IPS DF 19.7 (cell line): ENCODE results near the gene PLEKHG5.
"Not testable (repeated sequence)": the region's sequence is repeated elsewhere in the genome, so short reads cannot be mapped to it uniquely, and the experiment has no call there.

ENCODE experiments used
- DNase-seq: peaks from one replicate; pipeline ENCODE4 v3.0.0-alpha.2; 2013; ENCODE audit warnings: low read depth, low spot score

The PLEKHG5 gene

GRCh38 chr1:6461538-6462411 is 29.7 kb downstream of the PLEKHG5 start:
- no peak for DNase-seq

GRCh38 chr1:6461051-6461530 is 30.4 kb downstream of the PLEKHG5 start:
- DNase-seq: no peak

- no peak for DNase-seq
Observed at GRCh38 chr1:6460301-6461050, 31.0 kb downstream of the PLEKHG5 start.

GRCh38 chr1:6459850-6460265 is 31.6 kb downstream of the PLEKHG5 start:
- no peak for DNase-seq

GRCh38 chr1:6456800-6457466 is 34.5 kb downstream of the PLEKHG5 start:
- no peak for DNase-seq

- not testable (repeated sequence) for DNase-seq
Observed at GRCh38 chr1:6455752-6456520, 35.5 kb downstream of the PLEKHG5 start.

- no peak for DNase-seq
Observed at GRCh38 chr1:6454856-6455751, 36.4 kb downstream of the PLEKHG5 start.

GRCh38 chr1:6453895-6454855 is 37.3 kb downstream of the PLEKHG5 start:
- not testable (repeated sequence) for DNase-seq

- DNase-seq: no peak
Observed at GRCh38 chr1:6450943-6451373, 40.5 kb downstream of the PLEKHG5 start.

- DNase-seq: not testable (repeated sequence)
Observed at GRCh38 chr1:6450486-6450885, 41.0 kb downstream of the PLEKHG5 start.

GRCh38 chr1:6450005-6450450 is 41.4 kb downstream of the PLEKHG5 start:
- DNase-seq: no peak

- DNase-seq: no peak
Observed at GRCh38 chr1:6448749-6449631, 42.5 kb downstream of the PLEKHG5 start.

GRCh38 chr1:6447818-6448748 is 43.4 kb downstream of the PLEKHG5 start:
- DNase-seq: no peak

GRCh38 chr1:6447016-6447817 is 44.2 kb downstream of the PLEKHG5 start:
- no peak for DNase-seq

GRCh38 chr1:6446665-6447015 is 44.8 kb downstream of the PLEKHG5 start:
- DNase-seq: no peak

- not testable (repeated sequence) for DNase-seq
Observed at GRCh38 chr1:6445929-6446328, 45.5 kb downstream of the PLEKHG5 start.
